ENCODE measurements around the gene AP2B1. TPM values are rescaled to one million over a fixed set of nuclear protein-coding genes. Genes with fewer than 3 reads are reported as not detected.

The AP2B1 gene
- total RNA-seq, 1 experiment from 2014 or later = 217 TPM

DNA sequence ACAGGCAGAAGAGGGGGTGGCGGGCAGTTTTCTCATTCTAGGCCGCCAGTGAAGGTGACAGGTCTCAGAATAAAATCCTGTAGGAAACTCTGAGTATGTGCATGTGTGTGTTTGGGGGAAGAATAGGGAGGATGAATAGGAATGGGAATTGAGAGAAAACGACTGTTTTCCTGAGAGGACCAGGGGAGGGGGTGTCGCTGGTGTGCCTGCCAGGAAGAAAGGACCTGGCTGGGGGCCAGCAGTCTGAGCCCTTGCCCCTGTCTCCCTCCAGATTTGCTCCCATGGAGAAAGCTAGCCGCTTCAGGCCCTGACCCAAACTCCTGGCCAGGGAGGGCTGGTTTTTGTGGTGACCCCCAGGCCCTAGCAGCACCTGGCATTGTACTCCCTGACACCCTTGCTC, 187.9 kb downstream of the AP2B1 start:
- Histone ChIP-seq H3K4ac (ENCODE audit: low read depth, low read length) (no peak overlapping the region), H2BK120ac (ENCODE audit: low read depth, low read length, poor library complexity, severe bottlenecking) (no peak overlapping the region), H3K56ac (ENCODE audit: insufficient read length, low read depth, low read length) (no peak overlapping the region), H4K91ac (ENCODE audit: insufficient read length, low read depth, low read length) (no peak overlapping the region), H3K4me1 (ENCODE audit: insufficient read depth, low read length) (peaks cover 6% of the 10 kb centered on the region; the same call in 1 of the 2 replicates), H3K23ac (ENCODE audit: insufficient read length, low read depth, low read length) (no peak overlapping the region), H2AFZ (ENCODE audit: low read length) (no peak overlapping the region), H4K8ac (replicated peaks; ENCODE audit: insufficient read length, low read depth, low read length) (no peak overlapping the region), H2BK5ac (ENCODE audit: insufficient read length, low read length) (no peak overlapping the region), H3K18ac (ENCODE audit: insufficient read length, low read depth, low read length) (no peak overlapping the region), H2BK20ac (ENCODE audit: low read depth, low read length, poor library complexity, severe bottlenecking) (no peak overlapping the region), H3K27ac (ENCODE audit: insufficient read length, low read depth, low read length) (no peak overlapping the region), H3K27me3 (ENCODE audit: insufficient read depth, low read length) (no peaks in the 10 kb centered on the region), H3K14ac (ENCODE audit: insufficient read depth, low read length) (no peak overlapping the region), H3K9me3 (ENCODE audit: control insufficient read depth, low read depth, low read length) (no peaks in the 10 kb centered on the region), H2BK12ac (ENCODE audit: insufficient read length, low read depth, low read length) (no peak overlapping the region), H3K4me2 (ENCODE audit: insufficient read depth, insufficient read length, low read length) (no peak overlapping the region), H3K79me2 (ENCODE audit: insufficient read depth, low read length) (no peaks in the 10 kb centered on the region), H2AK5ac (ENCODE audit: insufficient read length, low read length) (no peak overlapping the region), H4K20me1 (ENCODE audit: control insufficient read depth, insufficient read depth, insufficient read length) (no peaks in the 10 kb centered on the region), H4K5ac (ENCODE audit: insufficient read length, low read depth, low read length) (no peak overlapping the region), H3K9ac (ENCODE audit: extremely low read depth, insufficient read length, low read length) (no peak overlapping the region), H3K79me1 (ENCODE audit: insufficient read depth, low read depth, low read length, poor library complexity, severe bottlenecking) (no peaks in the 10 kb centered on the region), H3K23me2 (ENCODE audit: insufficient read length, low read depth, low read length, poor library complexity, severe bottlenecking) (no peaks in the 10 kb centered on the region), H3T11ph (ENCODE audit: low read length) (no peak overlapping the region), H2BK15ac (ENCODE audit: low read depth, low read length) (no peak overlapping the region)
- no CpG with 5 or more reads among the region's 5 CpGs for WGBS (ENCODE audit: extremely low coverage, insufficient read length, low lambda C conversion rate)
- TF ChIP-seq CTCF (conservative IDR thresholded peaks at IDR 0.05) = no peak
- Mint-ChIP-seq H3K27ac (no peak overlapping the region), H3K4me3 (no peak overlapping the region), H3K4me1 (peaks cover 31 to 34% of the 10 kb centered on the region in 2 experiments), H3K36me3 (ENCODE audit: insufficient read depth in 1 of 3, low read depth in 3 of 3) (no peaks in the 10 kb centered on the region), H3K27me3 (ENCODE audit: low read depth) (peaks cover 4% of the 10 kb centered on the region), H3K9me3 (no peaks in the 10 kb centered on the region)
- no peak for DNase-seq

All from H9 (cell line).